ENCODE results near the gene BICC1.

Gene BICC1

GRCh38 chr10:58516119-58516518 is 3.4 kb downstream of the BICC1 start:
- DNase-seq (ENCODE audit: low read depth), result no peak

GRCh38 chr10:58516671-58517070 is 4.0 kb downstream of the BICC1 start:
- DNase-seq (ENCODE audit: low read depth), result no peak

- no peak for DNase-seq (ENCODE audit: low read depth)
Observed at GRCh38 chr10:58517081-58517480, 4.4 kb downstream of the BICC1 start.

GRCh38 chr10:58517491-58518355 is 5.1 kb downstream of the BICC1 start:
- DNase-seq (ENCODE audit: low read depth), result no peak

- no peak for DNase-seq (ENCODE audit: low read depth)
Observed at GRCh38 chr10:58518775-58519174, 6.1 kb downstream of the BICC1 start.

- DNase-seq (ENCODE audit: low read depth), result no peak
Observed at GRCh38 chr10:58529077-58529728, 16.5 kb downstream of the BICC1 start.

GRCh38 chr10:58531084-58531695 is 18.5 kb downstream of the BICC1 start:
- DNase-seq (ENCODE audit: low read depth), result peak; percentile 18

- no peak for DNase-seq (ENCODE audit: low read depth)
Observed at GRCh38 chr10:58535311-58535710, 22.6 kb downstream of the BICC1 start.

- DNase-seq (ENCODE audit: low read depth), result no peak
Observed at GRCh38 chr10:58543141-58543540, 30.5 kb downstream of the BICC1 start.

- no peak for DNase-seq (ENCODE audit: low read depth)
Observed at GRCh38 chr10:58544135-58544534, 31.5 kb downstream of the BICC1 start.

- no peak for DNase-seq (ENCODE audit: low read depth)
Observed at GRCh38 chr10:58545427-58545826, 32.8 kb downstream of the BICC1 start.

GRCh38 chr10:58546137-58546536 is 33.5 kb downstream of the BICC1 start:
- DNase-seq (ENCODE audit: low read depth), result no peak

GRCh38 chr10:58546722-58547445 is 34.2 kb downstream of the BICC1 start:
- no peak for DNase-seq (ENCODE audit: low read depth)

- no peak for DNase-seq (ENCODE audit: low read depth)
Observed at GRCh38 chr10:58547963-58548362, 35.3 kb downstream of the BICC1 start.

- no peak for DNase-seq (ENCODE audit: low read depth)
Observed at GRCh38 chr10:58554316-58554715, 41.6 kb downstream of the BICC1 start.

GRCh38 chr10:58555170-58555929 is 42.7 kb downstream of the BICC1 start:
- no peak for DNase-seq (ENCODE audit: low read depth)

GRCh38 chr10:58555930-58556311 is 43.2 kb downstream of the BICC1 start:
- no peak for DNase-seq (ENCODE audit: low read depth)

- no peak for DNase-seq (ENCODE audit: low read depth)
Observed at GRCh38 chr10:58556516-58557165, 44.0 kb downstream of the BICC1 start.

GRCh38 chr10:58557714-58558113 is 45.0 kb downstream of the BICC1 start:
- no peak for DNase-seq (ENCODE audit: low read depth)

GRCh38 chr10:58560068-58560467 is 47.4 kb downstream of the BICC1 start:
- DNase-seq (ENCODE audit: low read depth), result no peak

GRCh38 chr10:58565271-58565670 is 52.6 kb downstream of the BICC1 start:
- no peak for DNase-seq (ENCODE audit: low read depth)

All from activated T-cell treated with anti-CD3 and anti-CD28 coated beads for 1 hour (primary cell).